Upper lobe of left lung (tissue), 6 donors: ENCODE results near the gene MVB12B. TPM values are rescaled to one million over a fixed set of nuclear protein-coding genes. Genes with fewer than 3 reads are reported as not detected.

ENCODE experiments used
- ATAC-seq, 2 donors: fragments of 200-7000 bp; cut with Tn5 transposase; one replicate each; pipeline ENCODE4 v1.9.1; 2022; ENCODE audit warnings: mild to moderate bottlenecking in 2 of 2, moderate library complexity in 2 of 2; ENCODE audit not compliant: low FRiP score in 2 of 2
- DNase-seq, 2 donors: peaks; one replicate each; pipeline ENCODE4 v3.0.0-alpha.2; 2019 to 2020
- H3K27ac ChIP-seq, 4 donors: fragments of 200-600 bp; sonication (generic); one replicate each; pipeline ENCODE4 v1.5.1; 2016 to 2019
- H3K27me3 ChIP-seq, 4 donors: fragments of 200-600 bp; sonication (generic); one replicate each; pipeline ENCODE4 v1.5.1; 2017 to 2019
- H3K36me3 ChIP-seq, 4 donors: fragments of 200-600 bp; sonication (generic); one replicate each; pipeline ENCODE4 v1.5.1; 2016 to 2019
- H3K4me1 ChIP-seq, 4 donors: fragments of 200-600 bp; sonication (generic); one replicate each; pipeline ENCODE4 v1.5.1; 2018 to 2019
- H3K4me3 ChIP-seq, 4 donors: fragments of 200-600 bp; sonication (generic); one replicate each; pipeline ENCODE4 v1.5.1; 2017 to 2019; ENCODE audit warnings: mild to moderate bottlenecking in 2 of 4, moderate library complexity in 1 of 4
- H3K9me3 ChIP-seq, 4 donors: fragments of 200-600 bp; sonication (generic); one replicate each; pipeline ENCODE4 v1.5.1; 2018 to 2019
- CTCF ChIP-seq, 6 experiments: fragments of 450-650 bp in 4 of 6; fragments of 200-600 bp in 2 of 6; sonication (generic) in 2 of 6; IDR thresholded peaks; one replicate each; pipeline ENCODE4 v1.5.1; 2016 to 2019; ENCODE audit warnings: antibody characterized with exemption in 6 of 6
- EP300 ChIP-seq, 4 donors: sonication (generic); formaldehyde crosslinking; IDR thresholded peaks; one replicate each; pipeline ENCODE4 v1.5.1; 2017; ENCODE audit warnings: antibody characterized with exemption in 4 of 4, control low read depth in 2 of 4
- POLR2A ChIP-seq, 4 donors: fragments of 450-650 bp; IDR thresholded peaks; one replicate each; pipeline ENCODE4 v1.5.1; 2016 to 2017; ENCODE audit warnings: antibody characterized with exemption in 4 of 4, mild to moderate bottlenecking in 2 of 4
- POLR2AphosphoS5 ChIP-seq, 2 donors: sonication (generic); formaldehyde crosslinking; IDR thresholded peaks; one replicate each; pipeline ENCODE4 v1.5.1; 2017; ENCODE audit warnings: antibody characterized with exemption in 2 of 2
- WGBS, 2 donors: methylation state at CpG; one replicate each; pipeline ENCODE4 v1.1.5; 2017 to 2018; 5-methylcytosine and 5-hydroxymethylcytosine counted together
- total RNA-seq, 6 donors: library from RNA; depleted of rRNA in 4 of 6; stranded (reverse); fragments of >200 nt in 4 of 6; gene quantifications; one replicate each; pipeline versions ENCODE4 v1.1.0 to v1.2.1, GENCODE V29; 2016 to 2021
- donor health status: DM: no; HTN: no; CAD: no; lungs with moderate emphysema.
- donor health status: DM: no; HTN: yes; CAD: no; lungs with severe emphysema.

The MVB12B gene
- total RNA-seq, 6 donors from 2014 or later: 36.7 to 60.7 (median 41.0) TPM

- ATAC-seq: no peak
- Histone ChIP-seq H3K9me3 (no peaks in the 10 kb centered on the region), H3K4me3 (no peak overlapping the region), H3K36me3 (peaks cover 3 to 46% (median 15%) of the 10 kb centered on the region in 4 donors), H3K27me3 (no peaks in the 10 kb centered on the region), H3K4me1 (peaks cover 18 to 38% (median 27%) of the 10 kb centered on the region in 4 donors), H3K27ac (peak overlapping the region in 2 of 4 donors; percentile 73 to 82)
- no peak for DNase-seq
- TF ChIP-seq POLR2AphosphoS5 (IDR thresholded peaks at IDR 0.05) (no peak), EP300 (IDR thresholded peaks at IDR 0.05) (no peak), POLR2A (IDR thresholded peaks at IDR 0.05) (no peak), CTCF (IDR thresholded peaks at IDR 0.05) (no peak)
- WGBS, 2 donors: 91 to 97% methylated on average over 9 of the region's 9 CpGs
Measured at GRCh38 chr9:126346031-126346430, 19.4 kb downstream of the MVB12B start.

GRCh38 chr9:126347093-126347492, 20.5 kb downstream of the MVB12B start:
- 71 to 76% methylated on average over 5 of the region's 5 CpGs for WGBS, 2 donors
- ATAC-seq (peak in 1 of 2 donors; percentile 81), DNase-seq (peak in 1 of 2 donors; percentile 58)
- no peaks in the 10 kb centered on the region for H3K9me3 ChIP-seq
- H3K4me3 ChIP-seq: no peak overlapping the region
- no peaks in the 10 kb centered on the region for H3K27me3 ChIP-seq
- peaks cover 18 to 38% (median 27%) of the 10 kb centered on the region in 4 donors for H3K4me1 ChIP-seq
- H3K27ac ChIP-seq: peak overlapping the region; percentile 73 to 82 (median 76)
- peaks cover 2 to 35% (median 7%) of the 10 kb centered on the region in 4 donors for H3K36me3 ChIP-seq
- TF ChIP-seq EP300 (IDR thresholded peaks at IDR 0.05) (no peak), CTCF (IDR thresholded peaks at IDR 0.05) (no peak), POLR2AphosphoS5 (IDR thresholded peaks at IDR 0.05) (no peak)

- H3K36me3 ChIP-seq: peaks cover 0 to 25% (median 5%) of the 10 kb centered on the region in 4 donors
- ATAC-seq: peak; percentile 63 to 94
- no peaks in the 10 kb centered on the region for H3K27me3 ChIP-seq
- DNase-seq: peak in 1 of 2 donors; percentile 88
- H3K9me3 ChIP-seq: no peaks in the 10 kb centered on the region
- H3K4me1 ChIP-seq: peaks cover 21 to 39% (median 28%) of the 10 kb centered on the region in 4 donors
- no peak overlapping the region for H3K4me3 ChIP-seq
- WGBS, 2 donors: 46 to 68% methylated on average over 14 of the region's 14 CpGs
- H3K27ac ChIP-seq: peak overlapping the region; percentile 73 to 82 (median 76)
- TF ChIP-seq POLR2AphosphoS5 (IDR thresholded peaks at IDR 0.05) (peak in 1 of 2 donors; percentile 65), CTCF (IDR thresholded peaks at IDR 0.05) (no peak), EP300 (IDR thresholded peaks at IDR 0.05) (peak in 1 of 4 donors; percentile 76), POLR2A (IDR thresholded peaks at IDR 0.05) (no peak)
Measured at GRCh38 chr9:126347911-126348760, 21.5 kb downstream of the MVB12B start.

GRCh38 chr9:126348911-126349550, 22.4 kb downstream of the MVB12B start:
- ATAC-seq (no peak), DNase-seq (no peak)
- 40 to 45% methylated on average over 7 of the region's 7 CpGs for WGBS, 2 donors
- Histone ChIP-seq H3K4me1 (peaks cover 21 to 34% (median 29%) of the 10 kb centered on the region in 4 donors), H3K4me3 (no peak overlapping the region), H3K27me3 (no peaks in the 10 kb centered on the region), H3K9me3 (no peaks in the 10 kb centered on the region), H3K27ac (peak overlapping the region; percentile 72 to 82 (median 76)), H3K36me3 (peaks cover 0 to 18% (median 5%) of the 10 kb centered on the region in 4 donors)
- TF ChIP-seq CTCF (IDR thresholded peaks at IDR 0.05) (no peak), EP300 (IDR thresholded peaks at IDR 0.05) (no peak), POLR2A (IDR thresholded peaks at IDR 0.05) (no peak), POLR2AphosphoS5 (IDR thresholded peaks at IDR 0.05) (no peak)
